Measurements from ENCODE around the gene B3GAT1. TPM values are rescaled to one million over a fixed set of nuclear protein-coding genes. Genes with fewer than 3 reads are reported as not detected.
A peak's percentile ranks its signal among the peaks of the same experiment; 100 is the strongest.

The B3GAT1 gene
- total RNA-seq, 1 experiment from 2014 or later: 4.9 TPM

DNA sequence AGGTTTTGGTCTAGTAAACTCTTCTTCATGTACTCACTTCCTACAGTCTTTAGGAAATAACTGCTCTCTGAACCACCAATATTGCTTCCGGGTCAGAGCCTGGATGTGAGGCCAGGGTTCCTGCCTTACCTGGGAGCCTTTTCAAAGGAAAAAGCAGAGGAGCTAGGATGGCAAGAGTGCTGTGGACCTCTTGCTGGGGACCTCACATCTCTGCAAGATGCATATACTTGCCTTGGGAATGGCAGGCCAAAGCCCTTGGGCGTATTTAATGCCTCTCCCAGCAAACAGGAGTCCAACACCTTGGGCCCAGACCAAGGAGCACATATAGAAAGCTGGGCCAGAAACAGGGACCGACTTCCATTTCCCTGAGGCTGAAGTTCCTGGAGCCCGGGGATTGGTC, 75.0 kb downstream of the B3GAT1 start:
- DNase-seq (ENCODE audit: low spot score): no peak

- DNase-seq (ENCODE audit: low spot score): no peak
Measured at GRCh38 chr11:134334796-134335571, 77.1 kb downstream of the B3GAT1 start.

GRCh38 chr11:134333946-134334345, 78.1 kb downstream of the B3GAT1 start:
- no peak for DNase-seq (ENCODE audit: low spot score)

GRCh38 chr11:134333312-134333711, 78.7 kb downstream of the B3GAT1 start:
- no peak for DNase-seq (ENCODE audit: low spot score)

DNA sequence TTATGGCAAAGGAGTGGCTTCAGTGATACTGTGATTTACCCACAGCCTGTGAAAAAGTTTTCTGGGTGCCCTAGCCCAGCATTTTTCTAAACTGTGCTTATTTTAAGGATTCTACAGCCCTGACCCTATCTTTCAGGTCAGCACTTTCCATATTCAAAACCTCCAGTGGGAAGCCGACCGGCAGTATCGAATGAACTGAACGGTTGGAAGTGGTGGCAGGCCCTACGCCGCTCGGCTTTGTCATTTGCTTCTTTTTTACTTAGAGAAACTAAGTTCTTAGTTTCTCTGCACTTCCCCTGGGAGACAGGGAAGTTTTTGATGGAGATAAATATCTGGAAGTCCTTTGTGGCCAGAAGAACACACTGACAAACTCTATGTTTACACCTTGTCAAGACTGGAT, 79.3 kb downstream of the B3GAT1 start:
- no peak for DNase-seq (ENCODE audit: low spot score)

DNA sequence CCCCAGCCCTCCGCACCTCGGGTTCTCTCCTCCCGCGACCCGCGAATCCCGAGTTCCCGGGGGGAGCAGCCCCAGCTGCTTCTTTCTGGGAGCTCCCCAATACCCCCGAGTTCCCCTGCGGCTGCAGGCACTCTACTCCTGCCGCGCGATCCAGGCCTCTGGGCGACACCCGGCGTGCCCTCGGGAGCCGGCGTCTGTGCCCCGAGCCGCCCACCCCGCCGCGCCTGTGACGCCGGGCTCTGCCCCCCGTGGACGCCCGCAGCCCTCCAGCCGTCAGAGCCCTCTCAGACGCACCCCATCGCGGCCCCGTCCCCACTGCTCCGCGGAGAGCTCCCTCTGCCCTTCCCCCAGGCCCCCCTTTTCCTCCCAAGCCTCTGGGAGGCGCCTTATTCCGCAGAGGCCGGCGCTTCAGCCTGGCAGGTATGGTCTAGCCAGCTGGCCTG, 79.8 kb downstream of the B3GAT1 start:
- no peak for DNase-seq (ENCODE audit: low spot score)

DNA sequence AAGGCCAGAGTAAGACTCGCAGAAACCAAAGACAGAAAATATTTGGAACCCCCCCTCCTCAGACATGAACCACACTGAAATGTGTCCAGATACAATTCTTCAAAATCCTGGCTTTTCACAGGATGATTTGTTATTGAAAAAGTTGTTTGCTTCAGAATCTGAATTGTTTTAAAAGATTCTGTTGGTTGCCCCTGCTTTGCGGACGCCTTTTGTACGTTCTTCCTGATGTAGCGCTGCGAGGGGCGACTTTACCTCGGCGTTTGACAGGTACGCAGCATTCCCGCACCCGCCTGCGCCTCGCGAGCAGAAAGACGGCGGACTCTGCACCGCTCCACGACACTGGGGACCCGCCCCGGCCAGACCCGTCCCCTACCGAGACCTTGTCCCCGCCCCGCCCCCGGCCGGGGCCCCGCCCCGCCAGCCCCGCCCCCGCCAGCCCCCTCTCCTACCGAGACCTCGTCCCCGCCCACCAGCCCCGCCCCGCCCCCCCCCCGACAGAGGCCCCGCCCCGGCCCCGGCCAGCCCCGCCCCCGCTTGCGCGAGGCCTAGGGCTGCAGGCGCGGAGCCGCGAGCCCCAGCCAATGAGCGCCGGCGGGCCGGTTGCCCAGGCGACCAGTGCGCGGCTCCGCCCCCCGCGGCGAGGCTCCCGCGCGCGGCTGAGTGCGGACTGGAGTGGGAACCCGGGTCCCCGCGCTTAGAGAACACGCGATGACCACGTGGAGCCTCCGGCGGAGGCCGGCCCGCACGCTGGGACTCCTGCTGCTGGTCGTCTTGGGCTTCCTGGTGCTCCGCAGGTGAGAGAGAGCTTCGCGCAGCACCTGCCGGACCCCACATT, 80.5 kb downstream of the B3GAT1 start, which contains the start of gene GLB1L2:
Gene GLB1L2 (plus strand): TSS at position 635 of the 835 bp plus-strand sequence. CDS start 74 bp downstream, at position 709.
- DNase-seq (ENCODE audit: low spot score): peak; percentile 4

DNA sequence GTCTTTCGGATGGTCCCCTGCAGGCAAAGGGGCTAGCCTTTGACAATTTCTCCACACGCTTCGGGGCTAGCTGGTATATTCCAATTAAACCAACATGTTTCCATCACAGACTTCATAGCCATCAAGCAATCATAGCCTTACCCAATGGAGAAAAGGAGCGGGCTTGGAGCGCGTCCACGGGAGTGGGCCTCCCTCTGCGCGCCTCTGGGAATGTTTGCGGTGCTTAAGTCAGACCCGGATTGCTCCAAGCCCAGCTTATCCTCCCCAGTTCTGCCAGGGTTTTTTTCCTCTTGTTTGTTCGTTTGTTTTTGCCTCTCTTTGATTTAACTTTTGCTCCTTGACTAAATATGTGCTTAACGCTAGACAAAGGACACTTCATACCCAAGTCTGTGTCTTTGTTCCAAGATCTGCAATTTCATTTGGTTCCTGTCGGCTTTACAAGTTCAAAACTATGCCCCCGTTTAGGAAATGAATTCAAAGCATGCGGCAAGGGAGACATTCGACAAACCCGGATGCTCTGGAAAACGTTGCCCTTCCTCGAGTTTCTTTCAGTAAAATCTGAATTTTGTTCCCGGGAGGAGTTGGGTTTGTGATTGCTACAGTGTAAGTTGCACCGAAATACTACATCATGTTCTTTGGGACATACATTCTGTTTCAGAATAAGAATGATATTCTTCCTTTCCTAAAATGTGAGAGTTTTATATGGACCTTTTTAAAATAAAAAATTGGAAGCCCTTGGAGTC, 81.3 kb downstream of the B3GAT1 start:
- no peak for DNase-seq (ENCODE audit: low spot score)

Other genes with a start within 250 kb of the B3GAT1 start
- gene NCAPD3, start 188.3 kb downstream of the B3GAT1 start, total RNA-seq (2014; rRNA removed; shearing (Covaris generic)): 16.8 and 20.1 TPM in 2 replicates
- gene VPS26B, start 187.6 kb downstream of the B3GAT1 start, total RNA-seq (2014; rRNA removed; shearing (Covaris generic)): 25.1 and 25.4 TPM in 2 replicates
- 46.6 and 49.3 TPM in 2 replicates for gene THYN1, start 158.9 kb downstream of the B3GAT1 start, total RNA-seq (2014; rRNA removed; shearing (Covaris generic))
- gene ACAD8, start 158.7 kb downstream of the B3GAT1 start, total RNA-seq (2014; rRNA removed; shearing (Covaris generic)): 7.5 and 8.0 TPM in 2 replicates
- gene GLB1L3, start 135.9 kb downstream of the B3GAT1 start, total RNA-seq (2014; rRNA removed; shearing (Covaris generic)): not detected in 2 replicates
- gene GLB1L2, start 80.3 kb downstream of the B3GAT1 start, total RNA-seq (2014; rRNA removed; shearing (Covaris generic)): 4.7 and 6.0 TPM in 2 replicates